MG63 (cell line): ENCODE measurements around the gene ADRA2C. TPM values are rescaled to one million over a fixed set of nuclear protein-coding genes. Genes with fewer than 3 reads are reported as not detected.

Experiments
- DNase-seq: peaks from one replicate; pipeline ENCODE4 v3.0.0-alpha.2; 2020
- H3K27me3 ChIP-seq: fragments of 250-450 bp; sonication (Bioruptor Pico); 2 replicates; pipeline ENCODE4 v1.5.1; 2020; ENCODE audit warnings: mild to moderate bottlenecking, moderate library complexity
- H3K36me3 ChIP-seq: fragments of 250-450 bp; sonication (Bioruptor Pico); 2 replicates; pipeline ENCODE4 v1.5.1; 2020; ENCODE audit warnings: mild to moderate bottlenecking, moderate library complexity
- H3K4me3 ChIP-seq: fragments of 250-450 bp; sonication (Bioruptor Pico); 2 replicates; pipeline ENCODE4 v1.5.1; 2020; ENCODE audit warnings: mild to moderate bottlenecking, moderate library complexity
- H3K9me3 ChIP-seq: fragments of 250-450 bp; sonication (Bioruptor Pico); 2 replicates; pipeline ENCODE4 v1.5.1; 2020; ENCODE audit warnings: mild to moderate bottlenecking, moderate library complexity
- total RNA-seq: library from RNA; depleted of rRNA; stranded (reverse); fragments of >200 nt; shearing (Covaris generic); gene quantifications from 2 replicates; pipeline ENCODE4 v1.2.3, GENCODE V29; 2014; ENCODE audit warnings: low replicate concordance

Gene ADRA2C
- total RNA-seq, 1 experiment from 2014 or later: 7.8 TPM

- no peaks in the 10 kb centered on the region for H3K36me3 ChIP-seq
- no peaks in the 10 kb centered on the region for H3K9me3 ChIP-seq
- H3K4me3 ChIP-seq: no peak overlapping the region
- H3K27me3 ChIP-seq: no peaks in the 10 kb centered on the region
- no peak for DNase-seq
Observed at GRCh38 chr4:3748136-3748898, 17.9 kb upstream of the ADRA2C start.

GRCh38 chr4:3749081-3749480 is 17.1 kb upstream of the ADRA2C start:
- H3K36me3 ChIP-seq: no peaks in the 10 kb centered on the region
- no peaks in the 10 kb centered on the region for H3K9me3 ChIP-seq
- DNase-seq: no peak
- no peaks in the 10 kb centered on the region for H3K27me3 ChIP-seq
- no peak overlapping the region for H3K4me3 ChIP-seq

GRCh38 chr4:3750334-3750733 is 15.9 kb upstream of the ADRA2C start:
- Histone ChIP-seq H3K27me3 (no peaks in the 10 kb centered on the region), H3K9me3 (no peaks in the 10 kb centered on the region), H3K4me3 (no peak overlapping the region), H3K36me3 (no peaks in the 10 kb centered on the region)
- no peak for DNase-seq

- Histone ChIP-seq H3K36me3 (no peaks in the 10 kb centered on the region), H3K4me3 (no peak overlapping the region), H3K9me3 (no peaks in the 10 kb centered on the region), H3K27me3 (no peaks in the 10 kb centered on the region)
- DNase-seq: no peak
Observed at GRCh38 chr4:3752022-3752421, 14.2 kb upstream of the ADRA2C start.

GRCh38 chr4:3753726-3754412 is 12.3 kb upstream of the ADRA2C start:
- H3K9me3 ChIP-seq: no peaks in the 10 kb centered on the region
- no peak overlapping the region for H3K4me3 ChIP-seq
- H3K27me3 ChIP-seq: no peaks in the 10 kb centered on the region
- H3K36me3 ChIP-seq: no peaks in the 10 kb centered on the region
- DNase-seq: no peak

GRCh38 chr4:3756343-3757059 is 9.7 kb upstream of the ADRA2C start:
- no peaks in the 10 kb centered on the region for H3K36me3 ChIP-seq

GRCh38 chr4:3759236-3759635 is 6.9 kb upstream of the ADRA2C start:
- Histone ChIP-seq H3K4me3 (no peak overlapping the region), H3K36me3 (no peaks in the 10 kb centered on the region), H3K27me3 (no peaks in the 10 kb centered on the region), H3K9me3 (no peaks in the 10 kb centered on the region)
- no peak for DNase-seq

More at GRCh38 chr4:3756343-3757059, 9.7 kb upstream of the ADRA2C start:
- H3K4me3 ChIP-seq: no peak overlapping the region
- H3K9me3 ChIP-seq: no peaks in the 10 kb centered on the region
- no peaks in the 10 kb centered on the region for H3K27me3 ChIP-seq
- DNase-seq: no peak

- H3K9me3 ChIP-seq: no peaks in the 10 kb centered on the region
- no peak overlapping the region for H3K4me3 ChIP-seq
- DNase-seq: no peak
- H3K27me3 ChIP-seq: no peaks in the 10 kb centered on the region
- no peaks in the 10 kb centered on the region for H3K36me3 ChIP-seq
Observed at GRCh38 chr4:3760346-3760745, 5.8 kb upstream of the ADRA2C start.

GRCh38 chr4:3760841-3761240 is 5.3 kb upstream of the ADRA2C start:
- H3K36me3 ChIP-seq: no peaks in the 10 kb centered on the region
- no peaks in the 10 kb centered on the region for H3K9me3 ChIP-seq
- no peak overlapping the region for H3K4me3 ChIP-seq
- no peaks in the 10 kb centered on the region for H3K27me3 ChIP-seq
- no peak for DNase-seq

- H3K36me3 ChIP-seq: no peaks in the 10 kb centered on the region
- no peak overlapping the region for H3K4me3 ChIP-seq
- no peak for DNase-seq
- no peaks in the 10 kb centered on the region for H3K27me3 ChIP-seq
- no peaks in the 10 kb centered on the region for H3K9me3 ChIP-seq
Observed at GRCh38 chr4:3762264-3762663, 3.9 kb upstream of the ADRA2C start.

GRCh38 chr4:3762753-3763549 is 3.2 kb upstream of the ADRA2C start:
- H3K9me3 ChIP-seq: no peaks in the 10 kb centered on the region
- H3K4me3 ChIP-seq: no peak overlapping the region
- no peak for DNase-seq
- no peaks in the 10 kb centered on the region for H3K27me3 ChIP-seq
- no peaks in the 10 kb centered on the region for H3K36me3 ChIP-seq

- Histone ChIP-seq H3K4me3 (peak overlapping the region; percentile 41), H3K27me3 (no peaks in the 10 kb centered on the region), H3K9me3 (no peaks in the 10 kb centered on the region), H3K36me3 (no peaks in the 10 kb centered on the region)
- peak; percentile 66 for DNase-seq
Observed at GRCh38 chr4:3765271-3766035, 732 bp upstream of the ADRA2C start.

GRCh38 chr4:3766785-3767569 is 792 bp downstream of the ADRA2C start:
- H3K27me3 ChIP-seq: no peaks in the 10 kb centered on the region
- H3K4me3 ChIP-seq: peak overlapping the region; percentile 31

GRCh38 chr4:3767570-3768288 is 1.5 kb downstream of the ADRA2C start:
- H3K36me3 ChIP-seq: no peaks in the 10 kb centered on the region
- no peak for DNase-seq
- H3K27me3 ChIP-seq: no peaks in the 10 kb centered on the region
- no peak overlapping the region for H3K4me3 ChIP-seq
- no peaks in the 10 kb centered on the region for H3K9me3 ChIP-seq

More at GRCh38 chr4:3766785-3767569, 792 bp downstream of the ADRA2C start:
- no peaks in the 10 kb centered on the region for H3K36me3 ChIP-seq
- peak; percentile 52 for DNase-seq
- no peaks in the 10 kb centered on the region for H3K9me3 ChIP-seq
